NCI-H1105 treated with DMSO at 0.1 percent for 48 hours (cell line): ENCODE measurements around the gene PRKCE.

Experiments
- DNase-seq: peaks from one replicate; lab custom pipeline; 2025; lab: John Stamatoyannopoulos, UW

Gene PRKCE

GRCh38 chr2:46146866-46147502 lies 495.5 kb downstream of the PRKCE start:
- DNase-seq = no peak

- no peak for DNase-seq
Measured at GRCh38 chr2:46147626-46148368, 496.3 kb downstream of the PRKCE start.

GRCh38 chr2:46148369-46148736 lies 496.9 kb downstream of the PRKCE start:
- no peak for DNase-seq

GRCh38 chr2:46150445-46150955 lies 499.0 kb downstream of the PRKCE start:
- no peak for DNase-seq

- DNase-seq = no peak
Measured at GRCh38 chr2:46151577-46151976, 500.1 kb downstream of the PRKCE start.

- no peak for DNase-seq
Measured at GRCh38 chr2:46153996-46154753, 502.7 kb downstream of the PRKCE start.

GRCh38 chr2:46157072-46157965 lies 505.8 kb downstream of the PRKCE start:
- DNase-seq = no peak

- DNase-seq = no peak
Measured at GRCh38 chr2:46157966-46158310, 506.5 kb downstream of the PRKCE start.

- DNase-seq = no peak
Measured at GRCh38 chr2:46158661-46159060, 507.2 kb downstream of the PRKCE start.

GRCh38 chr2:46160326-46160725 lies 508.9 kb downstream of the PRKCE start:
- DNase-seq = no peak

GRCh38 chr2:46161315-46161714 lies 509.8 kb downstream of the PRKCE start:
- DNase-seq = no peak

GRCh38 chr2:46161911-46162310 lies 510.4 kb downstream of the PRKCE start:
- no peak for DNase-seq

GRCh38 chr2:46162329-46163097 lies 511.0 kb downstream of the PRKCE start:
- no peak for DNase-seq

- no peak for DNase-seq
Measured at GRCh38 chr2:46163098-46163430, 511.6 kb downstream of the PRKCE start.

GRCh38 chr2:46163804-46164528 lies 512.5 kb downstream of the PRKCE start:
- DNase-seq = no peak

GRCh38 chr2:46164529-46165301 lies 513.2 kb downstream of the PRKCE start:
- DNase-seq = no peak

- DNase-seq = no peak
Measured at GRCh38 chr2:46165916-46166315, 514.4 kb downstream of the PRKCE start.

GRCh38 chr2:46167406-46167805 lies 515.9 kb downstream of the PRKCE start:
- DNase-seq = no peak

GRCh38 chr2:46167924-46168323 lies 516.4 kb downstream of the PRKCE start:
- no peak for DNase-seq

GRCh38 chr2:46169467-46169866 lies 518.0 kb downstream of the PRKCE start:
- no peak for DNase-seq
